GM19467 (cell line): ENCODE measurements around the gene RBP5.

Experiments
- ATAC-seq: cut with Tn5 transposase; IDR thresholded peaks from one replicate; pipeline ENCODE4 v1.9.1; 2021; ENCODE audit warnings: mild to moderate bottlenecking, moderate library complexity; ENCODE audit not compliant: unreplicated experiment

The RBP5 gene

GRCh38 chr12:7102582-7102981, 26.1 kb downstream of the RBP5 start:
- no peak for ATAC-seq

- no peak for ATAC-seq
These were observed 27.0 kb downstream of the RBP5 start for GRCh38 chr12:7101694-7102131.

- no peak for ATAC-seq
These were observed 27.5 kb downstream of the RBP5 start for GRCh38 chr12:7101047-7101693.

- ATAC-seq, result no peak
These were observed 28.4 kb downstream of the RBP5 start for GRCh38 chr12:7100239-7100638.

- no peak for ATAC-seq
These were observed 29.2 kb downstream of the RBP5 start for GRCh38 chr12:7099290-7099996.

GRCh38 chr12:7096979-7097378, 31.7 kb downstream of the RBP5 start:
- no peak for ATAC-seq

GRCh38 chr12:7096006-7096932, 32.4 kb downstream of the RBP5 start:
- no peak for ATAC-seq

- no peak for ATAC-seq
These were observed 34.8 kb downstream of the RBP5 start for GRCh38 chr12:7093892-7094291.

- no peak for ATAC-seq
These were observed 35.2 kb downstream of the RBP5 start for GRCh38 chr12:7093486-7093885.

- no peak for ATAC-seq
These were observed 35.7 kb downstream of the RBP5 start for GRCh38 chr12:7092986-7093460.

GRCh38 chr12:7092229-7092985, 36.3 kb downstream of the RBP5 start, which contains the start of gene C1R:
Gene C1R, minus strand, starts transcription at chr12:7092445. Its CDS starts 57 bp downstream, at chr12:7092388.
- ATAC-seq, result no peak

GRCh38 chr12:7091660-7092228, 36.9 kb downstream of the RBP5 start:
- ATAC-seq, result no peak

GRCh38 chr12:7091171-7091570, 37.5 kb downstream of the RBP5 start:
- no peak for ATAC-seq

- ATAC-seq, result no peak
These were observed 38.3 kb downstream of the RBP5 start for GRCh38 chr12:7090222-7090998.

- no peak for ATAC-seq
These were observed 39.4 kb downstream of the RBP5 start for GRCh38 chr12:7089196-7089871.

GRCh38 chr12:7083125-7083524, 45.6 kb downstream of the RBP5 start:
- ATAC-seq, result no peak

- no peak for ATAC-seq
These were observed 47.7 kb downstream of the RBP5 start for GRCh38 chr12:7081037-7081436.

- ATAC-seq, result no peak
These were observed 48.9 kb downstream of the RBP5 start for GRCh38 chr12:7079826-7080125.

- no peak for ATAC-seq
These were observed 50.5 kb downstream of the RBP5 start for GRCh38 chr12:7078163-7078562.
